Parathyroid adenoma (tissue), 2 donors: Measurements from ENCODE around the gene NKX1-2.

ENCODE experiments used
- H2AFZ ChIP-seq: fragments of 300-600 bp; sonication (generic); one replicate; pipeline ENCODE4 v1.7.0; 2017; ENCODE audit warnings: antibody characterized with exemption, mild to moderate bottlenecking
- H3K27ac ChIP-seq: fragments of 300-600 bp; sonication (generic); one replicate; pipeline ENCODE4 v1.7.0; 2017
- H3K27me3 ChIP-seq: fragments of 300-600 bp; sonication (generic); one replicate; pipeline ENCODE4 v1.7.0; 2017; ENCODE audit warnings: low read length; ENCODE audit not compliant: control insufficient read depth, insufficient read depth
- H3K36me3 ChIP-seq: fragments of 300-600 bp; sonication (generic); one replicate; pipeline ENCODE4 v1.7.0; 2017; ENCODE audit warnings: low read length; ENCODE audit not compliant: control insufficient read depth, insufficient read depth
- H3K4me1 ChIP-seq: fragments of 300-600 bp; sonication (generic); one replicate; pipeline ENCODE4 v1.7.0; 2017; ENCODE audit warnings: control low read depth
- H3K4me2 ChIP-seq: fragments of 300-600 bp; sonication (generic); one replicate; pipeline ENCODE4 v1.7.0; 2017; ENCODE audit warnings: low read length
- H3K4me3 ChIP-seq: fragments of 300-600 bp; sonication (generic); one replicate; pipeline ENCODE4 v1.7.0; 2017; ENCODE audit warnings: low read depth, low read length
- H3K79me2 ChIP-seq: fragments of 300-600 bp; sonication (generic); one replicate; pipeline ENCODE4 v1.7.0; 2017; ENCODE audit warnings: control low read depth
- H3K9ac ChIP-seq: fragments of 300-600 bp; sonication (generic); one replicate; pipeline ENCODE4 v1.7.0; 2017; ENCODE audit warnings: mild to moderate bottlenecking
- H3K9me3 ChIP-seq: fragments of 300-600 bp; sonication (generic); one replicate; pipeline ENCODE4 v1.7.0; 2017; ENCODE audit warnings: low read length; ENCODE audit not compliant: control insufficient read depth
- CTCF ChIP-seq: fragments of 300-600 bp; sonication (generic); IDR thresholded peaks from one replicate; pipeline ENCODE4 v1.7.0; 2017; ENCODE audit warnings: antibody characterized with exemption, mild to moderate bottlenecking
- donor health status: primary hyperparathyroidism.

NKX1-2 gene

GRCh38 chr10:124423813-124424212, 26.0 kb downstream of the NKX1-2 start:
- Histone ChIP-seq H3K27ac (no peak overlapping the region), H3K9ac (no peak overlapping the region), H2AFZ (no peak overlapping the region), H3K4me2 (no peak overlapping the region), H3K9me3 (no peaks in the 10 kb centered on the region), H3K36me3 (no peaks in the 10 kb centered on the region), H3K4me3 (no peak overlapping the region), H3K4me1 (no peaks in the 10 kb centered on the region), H3K27me3 (no peaks in the 10 kb centered on the region), H3K79me2 (no peaks in the 10 kb centered on the region)
- no peak for TF ChIP-seq CTCF

- H3K9me3 ChIP-seq, result no peaks in the 10 kb centered on the region
- no peak overlapping the region for H3K27ac ChIP-seq
- peaks cover 4% of the 10 kb centered on the region for H3K79me2 ChIP-seq
- no peaks in the 10 kb centered on the region for H3K27me3 ChIP-seq
- H3K9ac ChIP-seq, result no peak overlapping the region
- H3K36me3 ChIP-seq, result no peaks in the 10 kb centered on the region
- no peak overlapping the region for H3K4me2 ChIP-seq
- H3K4me1 ChIP-seq, result no peaks in the 10 kb centered on the region
- no peak for TF ChIP-seq CTCF
- H3K4me3 ChIP-seq, result no peak overlapping the region
- no peak overlapping the region for H2AFZ ChIP-seq
Observed at GRCh38 chr10:124422742-124423141, 27.1 kb downstream of the NKX1-2 start.

GRCh38 chr10:124420254-124420653, 29.6 kb downstream of the NKX1-2 start:
- no peak overlapping the region for H3K9ac ChIP-seq
- no peaks in the 10 kb centered on the region for H3K27me3 ChIP-seq
- no peak for TF ChIP-seq CTCF
- H3K79me2 ChIP-seq, result peaks cover 9% of the 10 kb centered on the region
- H3K4me2 ChIP-seq, result no peak overlapping the region
- H3K4me3 ChIP-seq, result no peak overlapping the region
- no peaks in the 10 kb centered on the region for H3K36me3 ChIP-seq
- no peaks in the 10 kb centered on the region for H3K4me1 ChIP-seq
- no peak overlapping the region for H2AFZ ChIP-seq
- H3K9me3 ChIP-seq, result no peaks in the 10 kb centered on the region
- no peak overlapping the region for H3K27ac ChIP-seq

- Histone ChIP-seq H3K4me3 (peak overlapping the region; percentile 63), H3K9ac (no peak overlapping the region), H3K4me1 (peaks cover under 1% of the 10 kb centered on the region), H2AFZ (no peak overlapping the region), H3K36me3 (no peaks in the 10 kb centered on the region), H3K27me3 (no peaks in the 10 kb centered on the region), H3K4me2 (no peak overlapping the region), H3K9me3 (no peaks in the 10 kb centered on the region), H3K27ac (no peak overlapping the region), H3K79me2 (peaks cover 9% of the 10 kb centered on the region)
- no peak for TF ChIP-seq CTCF
Observed at GRCh38 chr10:124419635-124420034, 30.2 kb downstream of the NKX1-2 start.

GRCh38 chr10:124418726-124419501, 30.9 kb downstream of the NKX1-2 start, which contains the start of gene OAT:
TSS of gene OAT (minus strand) at chr10:124418923. CDS start at chr10:124412171, 6,752 bp downstream.
- Histone ChIP-seq H2AFZ (peak within 1 kb of the TSS; percentile 73), H3K79me2 (peaks cover 9% of the 10 kb centered on the region), H3K36me3 (no peaks in the 10 kb centered on the region), H3K27me3 (no peaks in the 10 kb centered on the region), H3K27ac (peak within 1 kb of the TSS; percentile 24), H3K4me2 (peak within 1 kb of the TSS; percentile 60), H3K4me1 (peaks cover 5% of the 10 kb centered on the region), H3K9ac (peak within 1 kb of the TSS; percentile 69), H3K4me3 (peak within 1 kb of the TSS; percentile 63), H3K9me3 (no peaks in the 10 kb centered on the region)
- TF ChIP-seq CTCF, result peak; percentile 17
